GM18502 (cell line): ENCODE measurements around the gene SMARCC1.

ENCODE experiments used
- ATAC-seq: cut with Tn5 transposase; IDR thresholded peaks from one replicate; pipeline ENCODE4 v1.9.1; 2021; ENCODE audit warnings: mild to moderate bottlenecking; ENCODE audit not compliant: unreplicated experiment, poor library complexity

SMARCC1 gene

DNA sequence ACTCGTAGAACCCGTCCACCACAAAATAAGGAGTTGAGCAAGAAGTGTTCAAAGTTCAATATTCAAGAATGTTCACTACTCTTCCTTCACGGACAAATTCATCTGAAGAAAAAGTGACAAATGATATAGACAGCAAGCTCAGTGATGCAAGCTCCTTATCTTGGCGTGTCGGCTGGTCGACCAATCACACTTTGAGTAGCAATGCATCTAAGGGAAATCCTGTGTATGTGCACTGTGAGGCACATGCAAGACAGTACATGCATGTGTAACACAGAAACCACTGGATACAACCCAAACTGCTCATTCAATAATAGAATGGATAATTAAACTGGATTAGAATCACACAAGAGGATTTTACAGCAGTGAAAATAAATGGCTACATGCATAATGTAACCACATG is 138.6 kb downstream of the SMARCC1 start:
- ATAC-seq: no peak

GRCh38 chr3:47641739-47642138 is 140.0 kb downstream of the SMARCC1 start:
- ATAC-seq: no peak

DNA sequence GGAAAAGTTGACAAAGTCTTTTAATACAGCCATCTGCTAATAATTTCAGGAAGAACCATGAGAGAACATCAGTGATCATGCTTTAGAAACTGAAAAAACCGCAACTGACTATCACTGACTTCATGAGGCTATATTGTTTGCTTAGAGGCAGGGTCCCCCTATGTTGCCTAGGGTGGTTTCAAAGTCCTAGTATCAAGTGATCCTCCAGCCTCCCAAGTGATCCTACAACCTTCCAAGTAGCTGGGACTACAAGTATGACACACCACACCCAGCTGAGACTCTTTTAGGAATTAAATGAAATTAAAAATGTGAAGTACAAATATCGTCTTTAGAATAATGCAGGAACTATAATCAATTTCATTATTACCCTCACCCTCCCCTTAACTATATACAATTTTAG is 144.8 kb downstream of the SMARCC1 start:
- no peak for ATAC-seq

GRCh38 chr3:47636225-47636624 is 145.5 kb downstream of the SMARCC1 start:
- no peak for ATAC-seq

GRCh38 chr3:47635536-47635935 is 146.2 kb downstream of the SMARCC1 start:
- no peak for ATAC-seq

DNA sequence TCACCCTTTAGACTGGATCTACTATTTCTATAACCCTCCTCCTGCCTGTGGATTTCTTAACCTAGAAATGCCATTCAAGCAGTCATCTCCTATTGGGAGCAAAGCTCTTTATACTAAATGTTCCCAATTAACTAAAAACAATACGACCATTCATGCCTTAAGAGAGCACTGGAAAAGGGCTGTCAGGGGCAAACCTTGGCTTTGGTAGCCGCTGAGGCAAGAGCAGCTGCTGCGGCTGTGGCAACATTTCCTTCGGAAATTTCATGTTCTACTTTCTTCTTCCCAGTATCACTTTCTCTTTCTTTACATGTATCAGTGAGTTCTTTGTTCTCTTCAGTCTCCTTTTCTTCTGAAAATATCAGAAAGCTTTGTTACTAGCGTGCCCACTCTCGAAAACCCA is 146.7 kb downstream of the SMARCC1 start:
- ATAC-seq: no peak

DNA sequence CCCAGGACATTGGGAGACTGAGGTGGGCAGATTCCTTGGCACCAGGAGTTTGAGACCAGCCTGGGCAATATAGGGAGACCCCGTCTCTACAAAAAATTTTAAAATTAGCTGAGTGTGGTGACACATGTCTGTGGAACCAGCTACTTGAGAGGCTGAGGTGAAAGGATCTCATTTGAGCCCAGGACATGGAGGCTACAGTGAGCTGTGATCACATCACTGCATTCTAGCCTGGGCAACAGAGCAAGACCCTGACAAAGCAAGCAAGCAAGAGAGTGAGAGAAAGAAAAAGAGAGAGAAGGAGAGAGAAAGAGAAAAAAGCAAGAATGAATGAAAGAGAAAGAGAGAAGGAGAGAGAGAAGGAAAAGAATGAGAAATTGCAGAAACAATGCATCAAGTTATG is 150.9 kb downstream of the SMARCC1 start:
- ATAC-seq: no peak

GRCh38 chr3:47629770-47630169 is 151.9 kb downstream of the SMARCC1 start:
- ATAC-seq: no peak

DNA sequence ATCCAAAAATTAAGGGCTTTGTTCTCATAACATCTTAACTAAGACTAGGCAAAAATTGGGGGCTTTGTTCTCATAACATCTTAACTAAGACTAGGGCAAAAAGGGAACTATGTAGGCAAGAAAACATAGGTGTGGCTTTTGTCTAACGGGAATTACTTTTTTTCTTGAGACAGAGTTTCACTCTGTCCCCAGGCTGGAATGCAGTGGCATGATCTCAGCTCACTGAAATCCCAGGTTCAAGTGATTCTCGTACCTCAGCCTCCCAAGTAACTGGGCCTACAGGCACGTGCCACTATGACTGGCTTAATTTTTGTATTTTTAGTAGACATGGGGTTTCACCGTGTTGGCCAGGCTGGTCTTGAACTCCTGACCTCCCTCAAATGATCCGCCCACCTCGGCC is 153.3 kb downstream of the SMARCC1 start:
- no peak for ATAC-seq

GRCh38 chr3:47622671-47623461 is 158.8 kb downstream of the SMARCC1 start:
- no peak for ATAC-seq

DNA sequence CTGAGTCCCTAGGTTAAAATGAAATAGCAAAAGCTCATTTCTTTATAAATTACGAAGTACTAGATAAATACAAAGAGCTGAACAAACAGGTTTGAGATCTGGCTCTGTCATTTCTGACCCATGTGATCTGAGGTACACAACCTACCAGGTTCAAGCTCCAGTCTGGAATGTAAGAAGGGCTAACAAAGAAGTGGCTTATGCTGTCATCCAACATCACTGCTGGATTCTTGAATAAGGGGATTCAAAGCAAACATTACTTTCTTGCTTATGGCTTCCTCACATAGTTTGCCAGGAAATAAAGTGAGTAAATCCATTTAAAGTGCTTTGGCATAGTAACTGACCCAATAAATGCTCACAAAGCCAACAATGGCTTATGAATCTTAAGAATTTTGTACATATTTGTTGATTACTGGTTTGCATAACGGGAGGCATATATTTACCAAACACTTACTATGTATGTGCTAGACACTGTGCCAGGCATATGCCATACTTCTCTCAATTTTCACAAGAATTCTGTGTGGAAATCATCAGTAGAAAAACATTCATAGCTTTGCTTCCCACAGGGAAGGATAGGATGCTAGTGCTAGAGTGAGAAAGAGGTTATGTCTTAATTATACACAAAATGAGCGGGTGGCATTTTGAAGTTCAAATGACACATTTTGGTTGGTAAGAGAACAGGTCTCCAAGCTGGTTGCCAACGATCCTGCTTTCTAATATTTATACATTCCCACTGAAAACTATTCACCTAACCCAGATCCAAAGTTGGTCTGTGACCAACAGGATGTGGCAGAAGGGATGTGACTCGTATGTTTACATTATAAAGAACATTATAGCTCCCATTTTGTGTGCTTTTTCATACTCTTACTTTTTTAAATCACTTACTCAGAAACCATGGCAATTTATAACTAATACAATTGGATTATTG is 164.3 kb downstream of the SMARCC1 start:
- ATAC-seq: no peak

- ATAC-seq: no peak
Observed at GRCh38 chr3:47614788-47615187, 166.9 kb downstream of the SMARCC1 start.

- ATAC-seq: no peak
Observed at GRCh38 chr3:47613722-47614121, 168.0 kb downstream of the SMARCC1 start.

GRCh38 chr3:47612879-47613278 is 168.8 kb downstream of the SMARCC1 start:
- ATAC-seq: no peak

DNA sequence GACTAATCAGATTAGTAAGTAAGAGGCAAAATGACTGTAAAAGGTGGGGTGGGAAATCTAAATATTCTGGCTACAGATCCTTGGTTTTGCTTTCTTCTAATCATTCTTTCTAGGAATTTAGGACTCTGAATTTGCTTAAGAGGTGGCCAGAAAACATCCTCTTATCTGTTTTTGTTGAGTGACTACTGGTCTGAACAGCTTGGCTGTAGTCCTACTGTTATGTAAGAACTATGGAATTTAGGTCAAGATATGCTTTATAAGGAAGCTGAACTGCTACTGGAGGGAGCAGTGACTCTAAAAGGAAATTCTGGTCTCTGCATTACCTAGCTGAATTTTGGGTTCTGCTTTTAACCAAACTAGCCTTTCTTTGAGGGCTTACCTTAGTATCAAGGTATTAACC is 169.5 kb downstream of the SMARCC1 start:
- ATAC-seq: no peak

- no peak for ATAC-seq
Observed at GRCh38 chr3:47611576-47611975, 170.1 kb downstream of the SMARCC1 start.

DNA sequence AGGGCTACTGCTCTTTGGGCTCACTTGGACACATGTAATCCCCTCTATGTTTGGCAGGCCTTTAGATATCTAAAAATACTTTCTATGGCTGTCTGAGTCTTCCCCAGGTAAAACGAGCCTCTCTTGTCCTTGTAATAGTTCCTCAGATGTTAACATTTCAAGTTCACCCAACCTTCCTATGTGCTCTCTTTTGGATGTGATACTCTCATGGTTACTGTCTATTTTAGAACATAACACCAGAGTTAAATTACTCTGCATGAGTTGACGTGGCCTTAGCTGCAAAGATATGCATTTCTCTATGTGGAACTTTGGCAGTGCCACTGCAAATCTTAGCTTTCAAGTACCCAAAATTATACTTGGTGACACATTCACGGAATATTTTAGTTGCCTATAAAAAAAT is 171.1 kb downstream of the SMARCC1 start:
- ATAC-seq: no peak

DNA sequence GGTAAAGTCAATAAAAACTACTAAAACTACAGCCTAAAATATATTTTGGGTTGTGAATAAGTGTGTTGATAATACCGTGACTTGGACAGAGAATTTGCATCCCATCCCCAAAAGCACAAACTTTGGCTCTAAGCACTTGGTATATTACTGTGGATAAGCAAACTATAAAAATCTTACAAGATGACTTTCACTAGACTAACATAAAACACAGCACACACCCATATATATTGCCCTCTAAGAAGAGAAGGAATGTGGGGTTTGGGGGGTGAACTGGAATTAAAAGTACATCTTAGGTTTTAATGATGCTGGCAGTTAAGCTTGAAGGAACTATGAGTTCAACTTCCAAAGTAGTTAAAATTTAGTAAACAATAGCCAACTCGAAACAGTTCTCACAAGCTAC is 174.4 kb downstream of the SMARCC1 start:
- no peak for ATAC-seq

DNA sequence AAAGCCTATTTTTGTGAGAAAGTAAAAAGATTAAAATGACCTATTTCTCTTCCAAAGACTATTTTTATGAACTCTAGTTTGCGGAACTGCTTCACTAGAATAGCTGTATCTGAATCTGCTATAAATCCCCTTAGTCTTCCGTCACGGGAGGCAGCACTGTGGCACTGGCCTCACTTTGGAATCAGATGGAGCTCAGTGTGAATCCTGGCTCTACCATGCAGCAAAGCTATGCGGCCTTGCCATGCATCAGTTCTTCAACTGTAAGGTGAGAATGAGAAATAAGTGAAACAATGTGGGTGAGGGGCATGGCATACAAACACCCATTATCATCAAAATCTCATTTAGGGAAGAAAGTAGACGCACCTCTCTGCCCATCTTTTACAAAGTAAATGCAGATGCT is 175.5 kb downstream of the SMARCC1 start:
- no peak for ATAC-seq

- no peak for ATAC-seq
Observed at GRCh38 chr3:47605652-47606051, 176.0 kb downstream of the SMARCC1 start.

GRCh38 chr3:47604145-47604544 is 177.5 kb downstream of the SMARCC1 start:
- ATAC-seq: no peak
